GM19239 (cell line): Measurements from ENCODE around the gene TMEM63C.

ENCODE experiments used
- DNase-seq: peaks from one replicate; pipeline ENCODE4 v3.0.0; 2011; ENCODE audit warnings: low spot score; ENCODE audit not compliant: insufficient read length
- FAIRE-seq: peaks from 2 replicates; lab custom pipeline; 2011; peaks lifted over from hg19 to GRCh38; lab: Jason Lieb, UNC

Gene TMEM63C

GRCh38 chr14:77181603-77182437, at the start of gene TMEM63C:
Gene TMEM63C (plus strand): TSS chr14:77181798. CDS start chr14:77218814, 37,016 bp downstream.
- peak; percentile 23 for DNase-seq
- no peak for FAIRE-seq

GRCh38 chr14:77131871-77132486, 49.6 kb upstream of the TMEM63C start:
- no peak for FAIRE-seq
- no peak for DNase-seq

GRCh38 chr14:77133720-77134338, 47.8 kb upstream of the TMEM63C start:
- FAIRE-seq, result no peak
- peak; percentile 65 for DNase-seq

- FAIRE-seq (no peak), DNase-seq (no peak)
Observed at GRCh38 chr14:77139022-77139421, 42.6 kb upstream of the TMEM63C start.

GRCh38 chr14:77139540-77140358, 41.8 kb upstream of the TMEM63C start:
- no peak for DNase-seq

GRCh38 chr14:77140359-77141213, 41.0 kb upstream of the TMEM63C start:
- no peak for FAIRE-seq
- DNase-seq, result no peak

More at GRCh38 chr14:77139540-77140358, 41.8 kb upstream of the TMEM63C start:
- FAIRE-seq, result no peak

GRCh38 chr14:77141214-77142004, 40.2 kb upstream of the TMEM63C start, which contains the start of gene ZDHHC22:
Gene ZDHHC22 (minus strand): TSS chr14:77141791. CDS start chr14:77139738, 2,053 bp downstream.
- DNase-seq (no peak), FAIRE-seq (no peak)

GRCh38 chr14:77142005-77142800, 39.4 kb upstream of the TMEM63C start:
- no peak for DNase-seq
- FAIRE-seq, result no peak

GRCh38 chr14:77143071-77143470, 38.5 kb upstream of the TMEM63C start:
- FAIRE-seq, result no peak
- no peak for DNase-seq

GRCh38 chr14:77144412-77145115, 37.0 kb upstream of the TMEM63C start:
- no peak for DNase-seq
- FAIRE-seq, result no peak

GRCh38 chr14:77145975-77146740, 35.4 kb upstream of the TMEM63C start:
- FAIRE-seq, result no peak
- no peak for DNase-seq

- DNase-seq, result no peak
- no peak for FAIRE-seq
Observed at GRCh38 chr14:77148510-77149231, 32.9 kb upstream of the TMEM63C start.

GRCh38 chr14:77151245-77151644, 30.4 kb upstream of the TMEM63C start:
- DNase-seq (no peak), FAIRE-seq (peak; percentile 11)

GRCh38 chr14:77151918-77152588, 29.5 kb upstream of the TMEM63C start:
- FAIRE-seq (no peak), DNase-seq (no peak)

- no peak for DNase-seq
- no peak for FAIRE-seq
Observed at GRCh38 chr14:77153802-77154201, 27.8 kb upstream of the TMEM63C start.
